Epidermal melanocyte (primary cell): ENCODE data around the gene PIP5K1C.

ENCODE experiments used
- DNase-seq: peaks from one replicate; pipeline ENCODE4 v3.0.0; 2011; ENCODE audit warnings: low spot score; ENCODE audit not compliant: insufficient read length

The PIP5K1C gene

DNA sequence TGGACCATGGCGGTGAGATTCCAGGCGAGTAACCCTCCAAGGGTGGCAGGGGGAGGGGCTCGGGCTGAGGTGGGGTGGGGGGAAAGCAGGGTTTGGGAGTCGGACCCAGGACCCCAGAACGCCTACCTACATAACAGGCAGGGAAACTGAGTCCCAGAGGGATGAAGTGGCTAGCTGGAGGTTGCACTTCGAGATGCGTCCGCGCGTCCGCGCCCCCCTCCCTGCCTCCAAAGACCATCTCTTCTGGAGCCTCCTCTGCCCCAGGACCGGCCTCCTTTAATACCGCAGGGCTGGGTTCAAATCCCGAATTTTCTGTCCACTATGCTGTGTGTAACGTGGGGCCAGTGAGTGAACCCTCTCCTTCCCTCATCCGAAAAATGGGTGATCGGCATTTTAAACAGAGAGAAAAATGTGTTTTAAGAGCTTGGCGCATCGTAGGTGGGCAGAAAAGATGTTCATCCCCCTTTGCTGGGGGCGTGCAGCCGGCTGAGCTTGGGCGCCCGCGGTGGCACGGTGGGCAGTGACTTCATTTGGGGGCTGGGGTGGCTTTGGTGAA is 21.7 kb upstream of the PIP5K1C start:
- peak; percentile 14 for DNase-seq

DNA sequence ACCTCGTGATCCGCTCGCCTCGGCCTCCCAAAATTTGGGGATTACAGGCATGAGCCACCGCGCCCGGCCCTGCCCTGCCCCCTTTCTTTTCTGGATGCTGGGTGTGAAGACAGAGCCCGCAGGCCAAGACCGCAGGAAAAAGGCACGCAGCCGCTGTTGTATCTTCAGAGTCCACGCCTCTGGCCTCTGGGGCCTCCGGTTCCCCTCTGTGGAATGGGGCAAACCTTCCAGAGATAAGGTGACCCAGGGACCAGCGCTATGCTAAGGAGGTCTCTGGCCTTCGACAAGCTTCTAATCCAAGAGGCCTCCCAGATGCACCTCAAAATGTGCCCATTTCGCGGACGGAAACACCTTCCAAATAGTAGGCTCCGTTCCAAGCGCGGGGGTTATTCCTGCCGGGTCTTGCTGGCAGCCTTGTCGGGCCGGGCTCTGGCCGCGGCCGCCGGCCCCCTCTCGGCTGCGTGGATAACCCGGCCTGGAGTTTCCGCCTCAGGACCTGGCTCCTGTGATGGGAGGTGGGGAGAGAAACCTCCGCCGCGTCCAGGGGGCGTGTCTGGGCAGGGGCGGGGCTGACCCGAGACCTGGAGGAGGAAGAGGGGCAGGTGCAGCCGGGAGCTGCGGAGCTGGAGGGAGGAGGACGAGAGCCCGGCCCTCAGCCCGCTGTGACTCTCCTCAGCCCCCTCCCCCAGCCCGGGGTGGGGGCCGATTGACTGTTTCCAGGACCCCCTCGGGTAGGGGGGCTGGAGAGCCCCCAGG is 21.0 kb upstream of the PIP5K1C start:
- DNase-seq, result peak; percentile 88

DNA sequence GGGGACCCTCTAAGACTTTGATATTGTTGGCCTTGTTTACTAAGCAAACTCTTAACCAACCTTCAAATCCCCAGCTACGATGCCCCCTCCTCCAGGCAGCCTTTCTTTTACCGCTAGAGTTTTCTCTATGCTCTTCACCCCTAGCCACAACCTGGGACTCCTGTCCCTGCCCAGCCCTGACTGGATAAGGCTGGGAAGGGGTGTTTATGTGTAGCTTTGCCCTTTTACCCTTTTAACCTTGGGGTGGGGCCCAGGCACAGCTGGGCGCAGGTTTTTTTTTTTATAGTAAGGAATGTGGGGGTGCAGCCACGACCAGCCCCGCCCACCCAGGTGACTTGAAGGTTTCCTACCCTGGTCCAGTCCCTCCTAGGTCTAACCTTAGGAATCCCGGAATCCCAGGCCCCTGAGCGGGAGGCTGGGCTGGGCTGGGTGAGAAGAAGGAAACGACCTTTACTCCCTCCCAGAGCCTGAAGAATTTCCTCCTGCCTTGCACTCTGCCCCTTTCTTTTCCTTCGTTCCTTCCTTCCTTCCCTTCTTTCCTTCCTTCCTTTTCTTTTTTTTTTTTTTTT is 20.2 kb upstream of the PIP5K1C start:
- no peak for DNase-seq

DNA sequence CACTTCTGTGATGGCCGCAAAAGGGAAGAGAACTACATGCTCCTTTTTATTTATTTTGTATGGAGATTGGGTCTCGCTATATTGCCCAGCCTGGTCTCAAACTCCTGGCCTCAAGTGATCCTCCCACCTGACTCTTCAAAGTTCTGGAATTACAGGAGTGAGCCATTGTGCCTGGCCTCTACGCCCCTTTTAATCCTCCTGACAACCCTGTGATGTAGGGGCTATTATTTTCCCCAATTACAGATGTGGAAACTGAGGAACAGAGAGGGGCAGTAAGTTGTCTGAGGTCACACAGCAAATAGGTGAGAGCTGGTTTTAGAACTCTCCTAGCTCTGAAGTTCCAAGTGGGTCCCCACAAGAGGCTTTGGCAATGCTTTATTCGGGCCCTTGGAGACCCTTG is 19.6 kb upstream of the PIP5K1C start:
- DNase-seq, result no peak

DNA sequence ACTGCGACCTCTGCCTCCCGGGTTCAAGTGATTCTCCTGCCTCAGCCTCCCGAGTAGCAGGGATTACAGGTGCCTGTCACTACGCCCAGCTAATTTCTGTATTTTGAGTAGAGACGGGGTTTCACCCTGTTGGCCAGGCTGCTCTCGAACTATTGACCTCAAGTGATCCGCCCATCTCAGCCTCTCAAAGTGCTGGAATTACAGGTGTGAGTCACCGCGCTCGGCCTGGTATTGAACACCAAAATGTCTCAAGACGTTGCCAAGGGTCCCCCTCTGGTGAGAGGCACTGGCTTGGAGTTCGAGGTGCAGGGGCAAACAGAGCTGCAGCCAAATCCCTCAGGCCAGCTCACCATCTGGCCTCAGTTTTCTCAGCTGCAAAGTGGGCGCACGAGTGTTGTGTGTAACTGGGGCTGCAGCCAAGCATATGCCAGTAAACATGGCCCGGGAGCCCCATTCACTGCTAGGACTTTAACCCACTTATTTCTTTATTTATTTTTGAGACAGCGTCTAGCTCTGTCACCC is 15.9 kb upstream of the PIP5K1C start:
- peak; percentile 2 for DNase-seq

DNA sequence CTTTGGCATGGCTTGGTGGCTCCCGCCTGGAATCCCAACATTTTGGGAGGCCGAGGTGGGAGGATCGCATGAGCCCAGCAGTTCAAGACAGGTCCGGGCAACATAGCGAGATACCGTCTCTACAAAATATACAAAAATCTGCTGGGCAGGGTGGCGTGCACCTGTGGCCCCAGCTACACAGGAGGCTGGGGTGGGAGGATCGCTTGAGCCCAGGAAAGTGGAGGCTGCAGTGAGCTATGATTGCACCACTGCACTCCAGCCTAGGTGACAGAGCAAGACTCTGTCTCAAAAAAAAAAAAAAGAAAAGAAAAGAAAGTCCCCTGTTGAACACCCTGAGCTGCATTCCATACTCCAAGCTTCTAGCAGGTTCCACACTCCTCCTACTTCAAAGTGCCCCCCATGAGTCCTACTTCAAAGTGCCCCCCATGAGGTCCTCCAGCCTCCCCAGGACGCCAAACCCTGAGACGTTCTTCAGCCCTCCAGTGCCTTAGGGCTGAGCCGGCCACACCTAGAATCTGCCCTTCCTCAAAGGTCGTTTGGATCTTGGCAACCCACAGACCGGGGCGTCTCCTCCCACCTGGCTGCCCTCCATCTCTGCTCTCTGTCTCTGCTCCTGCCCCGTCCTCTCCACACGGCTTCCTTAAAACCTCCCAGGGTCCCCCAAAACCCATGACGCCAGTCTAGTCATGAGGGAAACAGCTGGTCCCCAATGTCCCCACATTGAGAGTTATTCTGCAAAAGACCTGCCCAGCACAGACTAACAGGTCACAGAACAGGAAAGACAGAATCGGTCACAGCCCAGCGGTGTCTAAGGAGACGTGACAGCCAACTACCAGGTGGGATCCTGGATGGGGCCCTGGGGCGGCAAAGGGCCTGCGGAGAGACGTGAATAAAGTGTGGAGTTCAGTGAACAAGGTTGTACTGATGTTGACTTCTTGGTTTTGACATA is 12.7 kb upstream of the PIP5K1C start:
- peak; percentile 15 for DNase-seq

DNA sequence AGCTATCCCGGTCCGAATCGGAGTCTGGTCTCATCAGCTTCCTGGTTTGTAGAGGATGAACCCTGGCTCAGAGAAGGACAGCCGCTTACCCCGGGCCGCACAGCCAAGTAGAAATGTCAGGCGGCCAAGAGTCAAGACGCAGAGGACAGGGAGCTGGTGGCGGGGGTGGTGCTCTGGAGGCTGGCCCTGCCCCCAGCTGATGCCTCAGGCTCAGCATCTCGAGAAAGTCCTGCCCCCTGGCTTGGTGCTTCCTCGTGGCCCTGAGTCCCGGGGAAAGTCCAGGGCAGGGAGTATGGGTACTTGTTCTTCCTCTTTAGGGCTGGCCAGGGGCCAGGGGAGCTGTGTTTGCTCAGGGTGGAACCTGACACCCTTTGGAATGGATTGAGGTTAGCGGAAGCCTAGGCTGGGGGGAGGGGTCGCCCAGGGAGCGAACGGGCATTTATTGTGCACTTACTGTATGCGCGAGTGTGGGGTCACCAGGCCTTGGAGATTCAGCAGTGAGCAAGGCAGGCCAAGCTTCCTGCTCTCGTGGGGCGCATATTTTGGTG is 10.1 kb upstream of the PIP5K1C start:
- no peak for DNase-seq

DNA sequence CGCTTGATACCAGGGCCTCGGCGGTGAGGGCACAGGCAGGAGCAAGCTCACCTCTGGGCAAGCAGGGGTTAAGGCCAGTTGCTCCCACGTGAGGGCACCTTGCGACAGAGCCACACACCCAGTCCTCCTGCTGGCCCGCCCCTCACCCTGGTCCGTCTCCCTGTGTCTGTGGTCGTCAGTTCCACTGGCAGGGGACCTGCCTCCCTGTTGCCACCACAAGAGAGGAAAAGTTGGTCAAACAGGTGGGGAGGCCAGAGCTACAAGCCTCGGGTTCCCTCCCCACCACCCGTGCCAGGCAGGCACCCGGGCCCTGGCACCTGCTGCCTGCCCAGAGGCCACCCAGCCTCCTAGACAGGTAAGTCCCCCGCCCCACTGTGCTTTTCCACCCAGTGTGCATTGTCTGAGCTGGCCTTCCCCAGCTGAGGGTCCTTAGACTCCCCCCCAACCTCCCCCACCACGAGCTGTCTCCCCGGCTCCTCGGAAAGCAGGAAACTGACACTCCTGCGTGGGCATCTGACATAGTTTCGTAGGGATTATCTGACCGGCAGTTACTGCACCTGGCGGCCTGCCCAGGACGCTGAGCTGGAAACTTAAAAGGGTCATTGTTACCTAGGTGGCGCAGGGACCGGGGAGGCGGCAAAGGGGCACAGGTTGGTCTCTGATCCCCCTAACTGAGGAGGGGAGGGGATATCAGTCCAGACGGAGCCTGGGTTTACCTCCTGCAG is 8.1 kb upstream of the PIP5K1C start, which contains the start of gene TJP3:
TSS of gene TJP3 (plus strand) at position 178 of the 725 bp plus-strand sequence. CDS start 20,049 bp downstream, outside the sequence.
- peak; percentile 7 for DNase-seq

DNA sequence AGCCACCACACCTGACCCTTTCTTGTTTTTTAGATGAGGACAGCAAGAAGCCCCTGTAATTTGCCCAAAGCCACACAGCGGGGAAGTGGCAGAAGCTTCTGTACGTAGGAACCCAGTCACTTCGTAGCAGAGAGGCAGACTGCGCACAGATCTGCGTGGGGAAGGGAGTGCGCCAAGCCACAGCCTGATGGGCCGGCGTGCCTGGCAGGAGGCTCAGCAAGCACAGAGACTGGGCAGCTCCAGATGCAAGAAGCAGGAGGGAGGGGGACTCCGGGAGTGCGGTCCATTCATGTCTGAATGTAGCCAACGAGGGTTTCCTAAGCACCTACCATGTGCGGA is 7.6 kb upstream of the PIP5K1C start:
- DNase-seq, result no peak

DNA sequence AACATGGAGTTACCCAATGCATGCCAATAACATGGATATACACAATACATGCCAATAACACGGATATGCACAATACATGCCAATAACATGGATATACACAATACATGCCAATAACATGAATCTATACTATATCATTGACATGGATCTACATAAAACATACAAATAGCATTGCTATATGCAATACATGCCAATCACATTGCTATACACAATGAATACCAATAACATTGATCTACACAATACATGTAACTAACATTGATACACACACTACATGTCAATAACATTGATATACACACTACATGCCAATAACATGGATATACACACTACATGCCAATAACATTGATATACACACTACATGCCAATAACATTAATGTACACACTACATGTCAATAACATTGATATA is 932 bp upstream of the PIP5K1C start:
- DNase-seq, result no peak

DNA sequence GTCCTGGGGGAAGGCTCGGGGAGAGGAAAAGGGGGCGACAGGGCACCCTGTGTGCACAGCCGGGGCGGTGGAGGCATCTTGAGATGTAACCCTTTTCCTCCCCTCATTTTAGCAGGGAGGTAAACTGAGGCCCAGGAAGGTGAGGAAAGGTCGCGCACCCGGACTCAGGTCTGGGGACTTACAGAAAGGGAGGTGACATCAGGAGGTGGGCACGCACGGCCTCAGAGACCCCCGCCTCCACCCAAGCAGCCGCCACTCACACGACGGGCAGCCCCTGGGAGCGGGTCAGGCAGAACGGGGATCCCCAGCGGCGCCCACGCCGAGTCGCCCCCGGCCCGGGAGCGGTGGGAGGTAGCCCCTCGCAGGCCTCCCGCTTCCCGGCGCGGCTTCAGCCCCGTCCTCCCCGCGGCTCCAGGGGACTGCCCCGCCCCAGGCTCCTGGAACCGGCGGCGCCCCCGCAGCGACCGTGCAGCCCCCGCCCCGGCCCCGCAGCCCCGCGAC is 477 bp downstream of the PIP5K1C start:
- no peak for DNase-seq

DNA sequence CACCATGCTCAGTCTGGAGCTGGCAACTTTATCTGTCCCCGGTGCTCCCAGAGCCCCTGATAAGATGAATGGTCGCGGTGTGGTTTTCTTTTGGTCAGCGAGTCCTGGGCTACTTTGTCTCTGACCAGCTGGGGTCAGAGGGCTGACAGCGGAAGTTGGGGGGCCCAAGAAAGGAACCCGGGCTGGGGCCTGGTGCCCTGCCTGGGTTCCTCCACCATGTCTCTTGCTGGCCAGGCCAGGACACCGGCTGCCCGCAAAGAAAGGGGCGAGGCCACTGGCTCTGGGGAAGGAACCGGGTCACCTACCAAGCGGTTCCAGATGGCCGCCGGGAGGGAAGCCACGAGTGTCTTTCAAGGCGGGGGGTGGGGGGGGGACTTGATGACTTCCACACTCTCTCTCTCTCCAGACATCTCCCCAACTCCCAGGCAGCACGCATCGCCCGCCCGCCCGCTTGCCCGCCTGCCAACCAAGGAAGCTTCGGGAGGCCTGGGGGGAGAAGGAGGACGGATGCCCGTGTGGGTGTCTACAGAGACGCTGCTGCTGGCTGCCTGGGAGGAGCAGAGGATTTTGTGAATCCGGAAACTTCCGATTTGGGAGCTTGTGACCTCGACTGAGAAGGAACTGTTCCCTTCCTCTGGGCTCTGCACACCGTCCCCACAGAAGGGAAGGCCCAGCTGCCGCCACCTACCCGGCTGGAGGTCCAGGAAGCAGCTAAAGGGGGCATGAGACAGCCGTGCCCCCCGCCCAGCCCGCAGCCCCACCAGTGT is 1.1 kb downstream of the PIP5K1C start:
- DNase-seq, result peak; percentile 82

DNA sequence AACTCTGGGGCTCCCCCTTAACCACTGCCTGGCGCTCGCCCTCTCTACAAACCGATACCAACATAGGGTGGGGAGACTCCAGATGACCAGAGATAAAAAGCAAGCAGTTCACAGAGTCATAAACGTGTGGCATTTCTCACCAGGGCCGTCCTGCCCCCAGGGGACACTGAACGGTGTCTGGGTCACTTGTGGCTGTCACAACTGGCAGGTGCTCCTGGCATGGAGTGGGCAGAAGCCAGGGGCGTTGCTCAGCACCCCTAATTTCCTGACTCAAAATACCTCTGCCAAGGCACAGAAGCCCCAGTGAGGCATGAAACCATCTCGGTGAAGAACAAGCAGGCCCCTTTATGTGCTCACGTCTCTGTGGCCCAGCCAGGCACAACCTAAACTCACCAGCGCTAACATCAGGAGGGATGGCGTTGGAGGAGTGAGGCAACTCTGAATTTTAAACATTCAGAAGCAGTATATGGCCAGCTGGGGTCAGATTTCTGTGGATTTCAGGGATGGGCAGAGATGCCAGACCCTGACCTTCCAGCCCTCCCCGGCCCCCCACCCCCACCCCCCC is 1.8 kb downstream of the PIP5K1C start:
- DNase-seq, result no peak

DNA sequence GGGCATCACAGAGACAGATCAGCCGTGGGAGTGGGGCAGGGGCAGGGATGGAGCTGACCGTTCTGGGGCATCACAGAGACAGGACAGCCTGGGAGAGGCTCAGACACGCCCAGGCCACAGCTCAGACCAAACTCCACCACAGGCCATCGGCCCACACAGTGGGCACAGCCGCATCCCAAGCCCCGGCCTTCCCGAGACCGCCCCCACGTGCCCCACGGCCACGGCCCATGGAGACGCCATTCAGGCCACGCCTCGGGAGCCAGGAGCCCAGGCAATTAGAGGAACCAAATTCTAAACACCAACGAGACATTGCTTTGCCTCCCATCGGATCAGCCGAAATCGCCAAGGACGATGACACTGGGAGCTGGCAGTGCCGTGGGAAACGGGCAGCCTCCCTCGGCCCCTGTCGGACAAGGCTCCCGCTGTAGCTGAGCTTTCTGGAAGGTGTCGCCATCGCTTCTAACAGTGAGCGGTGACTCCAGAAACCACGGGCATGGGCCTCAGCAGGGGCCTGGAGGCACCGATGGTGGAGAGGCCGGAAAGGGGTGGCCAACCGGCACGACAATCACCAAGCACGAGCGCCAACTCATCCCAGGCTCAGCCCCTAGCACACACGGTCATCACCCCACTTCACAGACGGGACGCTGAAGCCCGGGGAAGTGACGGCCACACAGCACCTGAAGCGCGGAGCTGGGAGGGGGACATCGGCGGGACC is 2.4 kb downstream of the PIP5K1C start:
- DNase-seq, result no peak

DNA sequence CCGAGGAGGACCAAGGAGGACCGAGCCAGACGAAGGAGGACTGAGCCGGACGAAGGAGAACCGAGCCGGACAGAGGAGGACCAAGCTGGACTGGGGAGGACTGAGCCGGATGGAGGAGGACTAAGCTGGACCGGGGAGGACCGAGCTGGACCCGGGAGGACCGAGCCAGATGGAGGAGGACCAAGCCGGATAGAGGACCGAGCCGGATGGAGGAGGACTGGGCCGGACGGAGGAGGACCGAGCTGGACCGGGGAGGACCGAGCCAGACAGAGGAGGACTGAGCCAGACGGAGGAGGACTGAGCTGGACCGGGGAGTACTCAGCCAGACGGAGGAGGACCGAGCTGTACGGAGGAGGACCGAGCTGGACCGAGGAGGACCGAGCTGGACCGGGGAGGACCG is 3.2 kb downstream of the PIP5K1C start:
- DNase-seq, result no peak

DNA sequence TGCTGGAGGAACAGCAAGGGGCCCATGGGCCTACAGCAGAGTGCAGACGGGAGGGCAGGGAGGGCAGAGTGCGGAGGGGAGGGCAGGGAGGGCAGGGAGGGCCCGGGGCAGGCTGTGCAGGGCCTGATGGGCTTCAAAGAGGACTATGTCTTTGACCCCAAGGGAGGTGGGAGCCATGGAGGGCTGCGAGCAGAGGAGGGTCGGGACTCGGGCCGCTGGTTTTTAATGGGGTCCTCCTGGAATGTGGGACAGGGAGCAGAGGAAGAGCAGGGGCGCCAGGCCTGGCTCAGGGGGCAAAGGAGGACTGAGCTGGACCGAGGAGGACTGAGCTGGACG is 3.6 kb downstream of the PIP5K1C start:
- DNase-seq, result no peak

DNA sequence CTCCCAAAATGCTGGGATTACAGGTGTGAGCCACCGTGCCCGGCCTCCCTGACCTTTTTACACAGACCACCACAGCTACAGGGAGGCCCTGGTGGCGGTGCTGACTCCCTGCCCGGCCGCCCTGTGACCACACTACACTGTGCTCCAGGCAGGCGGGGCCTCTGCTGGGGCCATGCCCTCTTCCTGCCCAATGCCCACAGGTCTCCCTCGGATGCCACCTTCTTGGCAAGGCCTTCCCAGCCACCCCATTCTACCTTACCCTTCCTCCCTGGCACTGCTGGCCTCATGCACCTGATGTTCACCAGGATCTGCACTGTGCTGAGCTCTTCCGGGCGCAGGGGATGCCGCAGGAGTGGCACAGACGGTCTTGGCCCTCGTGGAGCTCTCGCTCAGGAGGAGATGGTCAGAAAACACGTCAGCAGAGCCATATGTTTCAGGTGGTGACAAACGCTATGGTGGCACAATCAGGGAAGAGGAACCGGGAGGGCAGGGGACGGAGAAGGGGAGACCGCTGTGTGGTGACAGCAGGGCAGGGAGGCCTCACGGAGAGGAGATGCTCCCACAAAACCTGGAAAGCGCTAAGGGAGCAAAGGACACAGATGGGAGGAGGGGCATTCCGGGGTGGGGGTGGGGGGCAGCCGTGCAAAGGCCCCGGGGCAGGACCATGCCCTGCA is 4.1 kb downstream of the PIP5K1C start:
- DNase-seq, result no peak

DNA sequence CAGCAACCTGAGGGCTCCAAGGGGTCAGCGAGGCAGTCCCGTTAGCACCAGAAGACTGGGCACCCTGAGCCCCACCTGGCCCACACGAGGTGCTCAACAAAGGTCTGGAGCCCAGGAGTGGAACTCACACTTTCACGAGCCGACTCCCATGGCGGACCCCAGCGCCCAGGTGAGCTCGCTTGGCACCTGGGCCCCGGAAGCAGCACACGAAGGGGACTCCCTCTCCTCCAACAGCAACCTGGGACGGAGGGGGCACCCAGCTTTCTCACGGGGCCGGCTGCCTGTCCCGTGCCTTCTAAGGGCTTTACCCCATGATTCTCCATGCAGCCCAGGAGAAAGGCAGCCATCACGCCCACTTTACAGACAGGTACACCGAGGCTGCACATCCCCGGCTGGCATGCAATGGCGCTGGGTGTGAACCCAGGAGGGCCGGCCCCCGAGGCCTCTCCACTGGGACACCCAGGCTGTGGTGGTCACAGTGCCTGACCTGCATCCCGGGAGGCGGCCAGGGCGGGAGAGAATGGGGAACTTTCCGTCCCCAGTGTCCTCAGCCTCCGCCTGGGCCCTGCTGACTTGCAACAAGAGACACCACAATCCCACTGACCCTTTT is 5.0 kb downstream of the PIP5K1C start:
- DNase-seq, result no peak
